HepG2 (cell line): ENCODE results near the gene COQ10B. TPM values are rescaled to one million over a fixed set of nuclear protein-coding genes. Genes with fewer than 3 reads are reported as not detected.

Experiments used
- ASH2L ChIP-seq: fragments of 300-600, 200-600 bp; sonication (generic); IDR thresholded peaks from 2 replicates; pipeline ENCODE4 v1.7.0; 2017; ENCODE audit warnings: low read depth, mild to moderate bottlenecking, moderate library complexity, mixed read lengths, low read length; ENCODE audit not compliant: insufficient read length
- ELF1 ChIP-seq: sonication (generic); formaldehyde crosslinking; IDR thresholded peaks from 2 replicates; pipeline ENCODE4 v1.4.0; 2020; ENCODE audit warnings: missing genetic modification reagents
- NKX3-1 ChIP-seq: sonication (generic); formaldehyde crosslinking; IDR thresholded peaks from 2 replicates; pipeline ENCODE4 v1.5.0; 2020; ENCODE audit warnings: missing genetic modification reagents
- NR2F1 ChIP-seq, 2 experiments: fragments of 450-650 bp in 1 of 2; formaldehyde crosslinking in 1 of 2; IDR thresholded peaks; 2 replicates each; pipeline versions ENCODE4 v1.5.0 to v1.6.1; 2016 to 2020; ENCODE audit warnings: mild to moderate bottlenecking in 1 of 2, missing compliant biosample characterization in 1 of 2, missing genetic modification reagents in 1 of 2, moderate library complexity in 1 of 2
- SP5 ChIP-seq: IDR thresholded peaks from 2 replicates; pipeline ENCODE4 v1.6.1; 2016; ENCODE audit warnings: low read depth, borderline replicate concordance
- TGIF2 ChIP-seq: IDR thresholded peaks from 2 replicates; pipeline ENCODE4 v1.6.1; 2016; ENCODE audit warnings: control low read depth, missing compliant biosample characterization
- XBP1 ChIP-seq: sonication (generic); formaldehyde crosslinking; IDR thresholded peaks from 2 replicates; pipeline ENCODE4 v1.5.0; 2020; ENCODE audit warnings: missing genetic modification reagents
- ZNF160 ChIP-seq: sonication (generic); formaldehyde crosslinking; IDR thresholded peaks from 2 replicates; pipeline ENCODE4 v1.8.0; 2022; ENCODE audit warnings: mild to moderate bottlenecking, inconsistent platforms, missing genetic modification reagents
- ZNF451 ChIP-seq: sonication (generic); formaldehyde crosslinking; IDR thresholded peaks from 2 replicates; pipeline ENCODE4 v1.5.0; 2020; ENCODE audit warnings: mild to moderate bottlenecking, missing genetic modification reagents
- ZNF616 ChIP-seq: sonication (generic); formaldehyde crosslinking; IDR thresholded peaks from 2 replicates; pipeline ENCODE4 v1.5.0; 2020; ENCODE audit warnings: low read depth, mild to moderate bottlenecking, missing genetic modification reagents
- ZZZ3 ChIP-seq: sonication (generic); formaldehyde crosslinking; IDR thresholded peaks from 2 replicates; pipeline ENCODE4 v1.4.0; 2020; ENCODE audit warnings: missing genetic modification reagents, mild to moderate bottlenecking, borderline replicate concordance
- polyA plus RNA-seq, 8 experiments: library from polyadenylated mRNA; depleted of rRNA in 3 of 8; stranded (reverse) in 7 of 8; unstranded in 1 of 8; fragments of >200 nt; fragmentation: Illumina TruSeq in 4 of 8; extraction: Trizol in 4 of 8; gene quantifications; 2 replicates each; pipeline versions ENCODE4 v1.2.1 to v1.2.3, GENCODE V29; 2011 to 2016; ENCODE audit warnings: low read depth in 4 of 8, missing spikeins in 1 of 8, mixed read lengths in 1 of 8; ENCODE audit not compliant: insufficient read depth in 1 of 8
- total RNA-seq, 5 experiments: library from RNA; depleted of rRNA; stranded (reverse); fragments of >200 nt; fragmentation: Illumina TruSeq; extraction: Trizol; gene quantifications; 2 replicates each; pipeline ENCODE4 v1.2.3, GENCODE V29; 2016; ENCODE audit warnings: low read depth in 1 of 5
- TF ChIP-seq, protein P1 (sequence below): IDR thresholded peaks from 2 replicates; pipeline ENCODE4 v1.6.1; 2016; ENCODE audit warnings: low read depth, control low read depth
- TF ChIP-seq, protein P2 (sequence below), 2 experiments: fragments of 450-650 bp in 1 of 2; sonication (generic) in 1 of 2; formaldehyde crosslinking in 1 of 2; IDR thresholded peaks; 2 replicates each; pipeline versions ENCODE4 v1.6.1 to v1.8.0; 2016 to 2022; ENCODE audit warnings: antibody characterized with exemption in 1 of 2, mild to moderate bottlenecking in 1 of 2, missing genetic modification reagents in 1 of 2
- TF ChIP-seq, protein P3 (sequence below): sonication (generic); formaldehyde crosslinking; IDR thresholded peaks from 2 replicates; pipeline ENCODE4 v1.4.0; 2020; ENCODE audit warnings: mild to moderate bottlenecking, missing genetic modification reagents
- TF ChIP-seq, protein P4 (sequence below): sonication (generic); formaldehyde crosslinking; IDR thresholded peaks from 2 replicates; pipeline ENCODE4 v1.4.0; 2020; ENCODE audit warnings: missing genetic modification reagents

The COQ10B gene
- total and polyA plus RNA-seq, 2 of the 13 experiments (the other 11 are each of a cell fraction or from before 2014, with no cell fraction given) = 4.6 to 34.9 TPM

DNA sequence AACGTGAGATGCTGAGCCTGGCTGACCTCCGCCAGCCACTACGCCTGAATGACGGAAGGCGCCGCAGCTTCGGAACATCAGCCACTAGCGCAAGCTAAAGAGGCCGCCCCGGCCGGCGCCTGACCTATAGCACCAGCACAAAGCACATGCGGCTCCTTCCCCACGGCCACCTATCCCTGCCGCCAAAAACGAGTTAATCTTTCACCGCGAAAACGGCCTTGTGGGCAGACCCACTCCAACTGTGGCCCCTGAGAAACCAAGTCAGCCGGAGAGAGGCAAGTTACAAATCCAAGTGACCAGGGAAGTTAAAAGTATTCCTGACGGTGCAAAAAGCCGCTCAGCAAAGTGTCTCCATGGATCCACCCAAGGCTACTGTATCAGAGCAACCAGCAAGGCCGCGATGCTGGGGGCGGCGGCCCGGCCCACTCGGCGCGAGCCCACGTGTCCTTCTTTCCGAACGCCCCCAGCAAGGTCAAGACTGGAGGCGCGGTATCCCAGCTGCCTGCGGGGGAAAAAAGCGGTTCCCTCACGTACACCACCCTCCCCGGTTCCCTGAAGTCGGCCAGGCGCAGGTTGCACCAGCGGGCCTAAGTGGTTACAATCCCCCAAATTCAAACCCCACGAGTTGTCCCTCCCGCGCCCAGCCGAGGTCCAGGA is 45.7 kb downstream of the COQ10B start (continued):
- peak; percentile 38; the same call in 1 of the 2 replicates for TF ChIP-seq ZNF160
- TF ChIP-seq ZNF616 (CRISPR knock-in tag) = no peak
- peak; percentile 35; the same call in 1 of the 2 replicates for TF ChIP-seq NKX3-1 (CRISPR knock-in tag)
- TF ChIP-seq, protein P1, sequence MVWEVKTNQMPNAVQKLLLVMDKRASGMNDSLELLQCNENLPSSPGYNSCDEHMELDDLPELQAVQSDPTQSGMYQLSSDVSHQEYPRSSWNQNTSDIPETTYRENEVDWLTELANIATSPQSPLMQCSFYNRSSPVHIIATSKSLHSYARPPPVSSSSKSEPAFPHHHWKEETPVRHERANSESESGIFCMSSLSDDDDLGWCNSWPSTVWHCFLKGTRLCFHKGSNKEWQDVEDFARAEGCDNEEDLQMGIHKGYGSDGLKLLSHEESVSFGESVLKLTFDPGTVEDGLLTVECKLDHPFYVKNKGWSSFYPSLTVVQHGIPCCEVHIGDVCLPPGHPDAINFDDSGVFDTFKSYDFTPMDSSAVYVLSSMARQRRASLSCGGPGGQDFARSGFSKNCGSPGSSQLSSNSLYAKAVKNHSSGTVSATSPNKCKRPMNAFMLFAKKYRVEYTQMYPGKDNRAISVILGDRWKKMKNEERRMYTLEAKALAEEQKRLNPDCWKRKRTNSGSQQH (CRISPR knock-in tag) = no peak
- no peak for TF ChIP-seq ZZZ3 (CRISPR knock-in tag)
- TF ChIP-seq, protein P2, sequence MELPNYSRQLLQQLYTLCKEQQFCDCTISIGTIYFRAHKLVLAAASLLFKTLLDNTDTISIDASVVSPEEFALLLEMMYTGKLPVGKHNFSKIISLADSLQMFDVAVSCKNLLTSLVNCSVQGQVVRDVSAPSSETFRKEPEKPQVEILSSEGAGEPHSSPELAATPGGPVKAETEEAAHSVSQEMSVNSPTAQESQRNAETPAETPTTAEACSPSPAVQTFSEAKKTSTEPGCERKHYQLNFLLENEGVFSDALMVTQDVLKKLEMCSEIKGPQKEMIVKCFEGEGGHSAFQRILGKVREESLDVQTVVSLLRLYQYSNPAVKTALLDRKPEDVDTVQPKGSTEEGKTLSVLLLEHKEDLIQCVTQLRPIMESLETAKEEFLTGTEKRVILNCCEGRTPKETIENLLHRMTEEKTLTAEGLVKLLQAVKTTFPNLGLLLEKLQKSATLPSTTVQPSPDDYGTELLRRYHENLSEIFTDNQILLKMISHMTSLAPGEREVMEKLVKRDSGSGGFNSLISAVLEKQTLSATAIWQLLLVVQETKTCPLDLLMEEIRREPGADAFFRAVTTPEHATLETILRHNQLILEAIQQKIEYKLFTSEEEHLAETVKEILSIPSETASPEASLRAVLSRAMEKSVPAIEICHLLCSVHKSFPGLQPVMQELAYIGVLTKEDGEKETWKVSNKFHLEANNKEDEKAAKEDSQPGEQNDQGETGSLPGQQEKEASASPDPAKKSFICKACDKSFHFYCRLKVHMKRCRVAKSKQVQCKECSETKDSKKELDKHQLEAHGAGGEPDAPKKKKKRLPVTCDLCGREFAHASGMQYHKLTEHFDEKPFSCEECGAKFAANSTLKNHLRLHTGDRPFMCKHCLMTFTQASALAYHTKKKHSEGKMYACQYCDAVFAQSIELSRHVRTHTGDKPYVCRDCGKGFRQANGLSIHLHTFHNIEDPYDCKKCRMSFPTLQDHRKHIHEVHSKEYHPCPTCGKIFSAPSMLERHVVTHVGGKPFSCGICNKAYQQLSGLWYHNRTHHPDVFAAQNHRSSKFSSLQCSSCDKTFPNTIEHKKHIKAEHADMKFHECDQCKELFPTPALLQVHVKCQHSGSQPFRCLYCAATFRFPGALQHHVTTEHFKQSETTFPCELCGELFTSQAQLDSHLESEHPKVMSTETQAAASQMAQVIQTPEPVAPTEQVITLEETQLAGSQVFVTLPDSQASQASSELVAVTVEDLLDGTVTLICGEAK (IDR thresholded peaks at IDR 0.05) = no peak
- TF ChIP-seq, protein P2 (CRISPR knock-in tag; IDR thresholded peaks at IDR 0.05) = no peak
- TF ChIP-seq ZNF451 = no peak
- TF ChIP-seq TGIF2 (CRISPR knock-in tag) = no peak
- TF ChIP-seq SP5 = no peak
- TF ChIP-seq, protein P3, sequence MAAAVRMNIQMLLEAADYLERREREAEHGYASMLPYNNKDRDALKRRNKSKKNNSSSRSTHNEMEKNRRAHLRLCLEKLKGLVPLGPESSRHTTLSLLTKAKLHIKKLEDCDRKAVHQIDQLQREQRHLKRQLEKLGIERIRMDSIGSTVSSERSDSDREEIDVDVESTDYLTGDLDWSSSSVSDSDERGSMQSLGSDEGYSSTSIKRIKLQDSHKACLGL (CRISPR knock-in tag) = no peak
- TF ChIP-seq ASH2L = peak; percentile 79
- TF ChIP-seq XBP1 = 0 out of 2 replicates have a peak, but pooled peaks have one; percentile 33
- TF ChIP-seq, protein P4, sequence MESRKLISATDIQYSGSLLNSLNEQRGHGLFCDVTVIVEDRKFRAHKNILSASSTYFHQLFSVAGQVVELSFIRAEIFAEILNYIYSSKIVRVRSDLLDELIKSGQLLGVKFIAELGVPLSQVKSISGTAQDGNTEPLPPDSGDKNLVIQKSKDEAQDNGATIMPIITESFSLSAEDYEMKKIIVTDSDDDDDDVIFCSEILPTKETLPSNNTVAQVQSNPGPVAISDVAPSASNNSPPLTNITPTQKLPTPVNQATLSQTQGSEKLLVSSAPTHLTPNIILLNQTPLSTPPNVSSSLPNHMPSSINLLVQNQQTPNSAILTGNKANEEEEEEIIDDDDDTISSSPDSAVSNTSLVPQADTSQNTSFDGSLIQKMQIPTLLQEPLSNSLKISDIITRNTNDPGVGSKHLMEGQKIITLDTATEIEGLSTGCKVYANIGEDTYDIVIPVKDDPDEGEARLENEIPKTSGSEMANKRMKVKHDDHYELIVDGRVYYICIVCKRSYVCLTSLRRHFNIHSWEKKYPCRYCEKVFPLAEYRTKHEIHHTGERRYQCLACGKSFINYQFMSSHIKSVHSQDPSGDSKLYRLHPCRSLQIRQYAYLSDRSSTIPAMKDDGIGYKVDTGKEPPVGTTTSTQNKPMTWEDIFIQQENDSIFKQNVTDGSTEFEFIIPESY = no peak
- TF ChIP-seq ELF1 (CRISPR knock-in tag) = 0 out of 2 replicates have a peak, but pooled peaks have one; percentile 6
- 0 out of 4 replicates have a peak, but pooled peaks of 1 of the 2 experiments have one; percentile 18 for TF ChIP-seq NR2F1 (CRISPR knock-in tag; IDR thresholded peaks at IDR 0.05)
